ENCODE results near the gene NR2F1-AS1.
"Not testable (repeated sequence)": the region's sequence is repeated elsewhere in the genome, so short reads cannot be mapped to it uniquely, and the experiment has no call there.

NR2F1-AS1 gene

GRCh38 chr5:93576994-93577853, 3.8 kb downstream of the NR2F1-AS1 start:
- no peak for DNase-seq (ENCODE audit: low read depth)

- no peak for DNase-seq (ENCODE audit: low read depth)
These were observed 5.3 kb downstream of the NR2F1-AS1 start for GRCh38 chr5:93575461-93576414.

GRCh38 chr5:93574491-93575305, 6.3 kb downstream of the NR2F1-AS1 start:
- no peak for DNase-seq (ENCODE audit: low read depth)

GRCh38 chr5:93573354-93574351, 7.4 kb downstream of the NR2F1-AS1 start:
- DNase-seq (ENCODE audit: low read depth) = no peak

GRCh38 chr5:93572608-93573353, 8.2 kb downstream of the NR2F1-AS1 start:
- no peak for DNase-seq (ENCODE audit: low read depth)

GRCh38 chr5:93572101-93572607, 8.9 kb downstream of the NR2F1-AS1 start:
- no peak for DNase-seq (ENCODE audit: low read depth)

GRCh38 chr5:93571114-93571949, 9.7 kb downstream of the NR2F1-AS1 start:
- no peak for DNase-seq (ENCODE audit: low read depth)

- no peak for DNase-seq (ENCODE audit: low read depth)
These were observed 10.5 kb downstream of the NR2F1-AS1 start for GRCh38 chr5:93570294-93571113.

- DNase-seq (ENCODE audit: low read depth) = no peak
These were observed 11.5 kb downstream of the NR2F1-AS1 start for GRCh38 chr5:93569300-93570160.

- DNase-seq (ENCODE audit: low read depth) = no peak
These were observed 13.6 kb downstream of the NR2F1-AS1 start for GRCh38 chr5:93567424-93567823.

GRCh38 chr5:93566091-93566490, 14.9 kb downstream of the NR2F1-AS1 start:
- DNase-seq (ENCODE audit: low read depth) = no peak

- DNase-seq (ENCODE audit: low read depth) = no peak
These were observed 23.9 kb downstream of the NR2F1-AS1 start for GRCh38 chr5:93557021-93557604.

- DNase-seq (ENCODE audit: low read depth) = not testable (repeated sequence)
These were observed 31.4 kb downstream of the NR2F1-AS1 start for GRCh38 chr5:93549594-93549993.

GRCh38 chr5:93545872-93546271, 35.1 kb downstream of the NR2F1-AS1 start:
- no peak for DNase-seq (ENCODE audit: low read depth)

- peak; percentile 95 for DNase-seq (ENCODE audit: low read depth)
These were observed 48.6 kb downstream of the NR2F1-AS1 start for GRCh38 chr5:93532370-93532769.

GRCh38 chr5:93521815-93522214, 59.2 kb downstream of the NR2F1-AS1 start:
- not testable (repeated sequence) for DNase-seq (ENCODE audit: low read depth)
